ENCODE results near the gene EIF4H.
"Not testable (repeated sequence)": the region's sequence is repeated elsewhere in the genome, so short reads cannot be mapped to it uniquely, and the experiment has no call there.

Gene EIF4H

GRCh38 chr7:74173866-74174605 is at the start of gene EIF4H:
Gene EIF4H, plus strand, starts transcription at chr7:74174356. Its CDS starts 28 bp downstream, at chr7:74174384.
- peak; percentile 83 for DNase-seq

GRCh38 chr7:74126220-74126880 is 47.8 kb upstream of the EIF4H start:
- DNase-seq, result no peak

GRCh38 chr7:74129887-74130286 is 44.3 kb upstream of the EIF4H start:
- DNase-seq, result no peak

- DNase-seq, result no peak
These were observed 43.6 kb upstream of the EIF4H start for GRCh38 chr7:74130518-74130917.

- DNase-seq, result no peak
These were observed 40.0 kb upstream of the EIF4H start for GRCh38 chr7:74134117-74134620.

- DNase-seq, result no peak
These were observed 35.8 kb upstream of the EIF4H start for GRCh38 chr7:74138334-74138867.

GRCh38 chr7:74138945-74139843 is 35.0 kb upstream of the EIF4H start:
- no peak for DNase-seq

GRCh38 chr7:74141705-74142104 is 32.5 kb upstream of the EIF4H start:
- no peak for DNase-seq

- no peak for DNase-seq
These were observed 30.8 kb upstream of the EIF4H start for GRCh38 chr7:74143383-74143782.

GRCh38 chr7:74148491-74148890 is 25.7 kb upstream of the EIF4H start:
- DNase-seq, result no peak

- no peak for DNase-seq
These were observed 25.1 kb upstream of the EIF4H start for GRCh38 chr7:74149071-74149470.

GRCh38 chr7:74149603-74150002 is 24.6 kb upstream of the EIF4H start:
- no peak for DNase-seq

- DNase-seq, result no peak
These were observed 20.4 kb upstream of the EIF4H start for GRCh38 chr7:74153736-74154135.

- no peak for DNase-seq
These were observed 18.3 kb upstream of the EIF4H start for GRCh38 chr7:74155810-74156395.

GRCh38 chr7:74157605-74158004 is 16.6 kb upstream of the EIF4H start:
- no peak for DNase-seq

- DNase-seq, result no peak
These were observed 9.1 kb upstream of the EIF4H start for GRCh38 chr7:74164985-74165456.

- DNase-seq, result no peak
These were observed 8.1 kb upstream of the EIF4H start for GRCh38 chr7:74165867-74166593.

- DNase-seq, result not testable (repeated sequence)
These were observed 6.8 kb upstream of the EIF4H start for GRCh38 chr7:74167324-74167723.

- DNase-seq, result no peak
These were observed 1.1 kb upstream of the EIF4H start for GRCh38 chr7:74173074-74173473.

GRCh38 chr7:74173491-74173865 is 678 bp upstream of the EIF4H start:
- DNase-seq, result no peak

- no peak for DNase-seq
These were observed 488 bp downstream of the EIF4H start for GRCh38 chr7:74174606-74175082.

GRCh38 chr7:74175340-74175739 is 1.2 kb downstream of the EIF4H start:
- DNase-seq, result no peak
